Lung (tissue), 12 donors: ENCODE measurements around the gene ZNF362. TPM values are rescaled to one million over a fixed set of nuclear protein-coding genes. Genes with fewer than 3 reads are reported as not detected.

Experiments
- ATAC-seq: fragments of 200-7000 bp; cut with Tn5 transposase; one replicate; pipeline ENCODE4 v1.9.1; 2020; ENCODE audit warnings: moderate number of reproducible peaks; ENCODE audit not compliant: insufficient read depth, low FRiP score
- DNase-seq, 3 donors: peaks; one replicate each; pipeline ENCODE4 v3.0.0-alpha.2; 2013 to 2017
- H3K27ac ChIP-seq, 2 donors: one replicate each; pipeline ENCODE4 v1.5.1; 2013; ENCODE audit warnings: mild to moderate bottlenecking in 2 of 2, moderate library complexity in 2 of 2, control low read depth in 1 of 2, inconsistent platforms in 1 of 2, low read depth in 1 of 2, low read length in 1 of 2
- H3K27me3 ChIP-seq, 3 donors: one replicate each; pipeline ENCODE4 v1.5.1; 2013; ENCODE audit warnings: low read length in 2 of 3; ENCODE audit not compliant: control insufficient read depth in 3 of 3, insufficient read depth in 3 of 3
- H3K36me3 ChIP-seq, 4 donors: one replicate each; pipeline ENCODE4 v1.5.1; 2013; ENCODE audit warnings: low read length in 4 of 4, mild to moderate bottlenecking in 1 of 4, moderate library complexity in 1 of 4; ENCODE audit not compliant: control insufficient read depth in 4 of 4, insufficient read depth in 4 of 4
- H3K4me1 ChIP-seq, 5 donors: one replicate each; pipeline ENCODE4 v1.5.1; 2013; ENCODE audit warnings: low read length in 5 of 5, mild to moderate bottlenecking in 2 of 5, moderate library complexity in 1 of 5; ENCODE audit not compliant: control insufficient read depth in 5 of 5, insufficient read depth in 5 of 5
- H3K4me3 ChIP-seq: one replicate; pipeline ENCODE4 v1.5.1; 2013; ENCODE audit warnings: mild to moderate bottlenecking, control low read depth, moderate library complexity
- H3K9ac ChIP-seq, 2 donors: one replicate each; pipeline ENCODE4 v1.5.1; 2013; ENCODE audit warnings: low read length in 2 of 2, control low read depth in 1 of 2; ENCODE audit not compliant: insufficient read depth in 1 of 2
- H3K9me3 ChIP-seq, 4 donors: one replicate each; pipeline ENCODE4 v1.5.1; 2013; ENCODE audit warnings: low read length in 3 of 4, mild to moderate bottlenecking in 1 of 4, moderate library complexity in 1 of 4; ENCODE audit not compliant: control insufficient read depth in 4 of 4, insufficient read depth in 3 of 4
- CTCF ChIP-seq: IDR thresholded peaks from 2 replicates; pipeline ENCODE4 v1.5.1; 2012; ENCODE audit warnings: mild to moderate bottlenecking; ENCODE audit errors: control extremely low read depth, extremely low read depth
- WGBS, 2 donors: extraction: QIAGEN DNeasy Blood & Tissue Kit; methylation state at CpG; one replicate each; pipeline ENCODE4 v1.1.7; 2013; 5-methylcytosine and 5-hydroxymethylcytosine counted together
- polyA plus RNA-seq, 2 donors: library from polyadenylated mRNA; stranded (reverse); fragments of 200-250 nt; gene quantifications; one replicate each; pipeline ENCODE4 v1.2.1, GENCODE V29; 2013
- total RNA-seq, 2 donors: library from RNA; depleted of rRNA in 1 of 2; stranded (reverse); fragments of >200 nt in 1 of 2; gene quantifications; one replicate each; pipeline ENCODE4 v1.2.1, GENCODE V29; 2014 to 2021
- donor health status: control.
- donor health status: control.
- donor health status: Bipolar disorder and iron deficiency.
- donor health status: healthy.
- donor health status: DM: yes; HTN: yes; CAD: no.

The ZNF362 gene
- total and polyA plus RNA-seq, 4 donors = 10.2 to 35.0 (median 16.5) TPM

- Histone ChIP-seq H3K4me3 (no peak overlapping the region), H3K36me3 (peaks cover 0 to 1% (median 0%) of the 10 kb centered on the region in 4 donors), H3K27ac (no peak overlapping the region), H3K9ac (no peak overlapping the region), H3K9me3 (no peaks in the 10 kb centered on the region), H3K27me3 (peaks cover 0 to 3% (median 0%) of the 10 kb centered on the region in 3 donors), H3K4me1 (peaks cover 0 to 6% (median 4%) of the 10 kb centered on the region in 5 donors)
- TF ChIP-seq CTCF = no peak
- DNase-seq = no peak
- no peak for ATAC-seq
- 90 to 91% methylated on average over 7 of the region's 7 CpGs for WGBS, 2 donors
Observed at GRCh38 chr1:33311706-33312412, 55.6 kb downstream of the ZNF362 start.

- peak in 1 of 3 donors; percentile 17 for DNase-seq
- Histone ChIP-seq H3K4me1 (peaks cover 0 to 6% (median 0%) of the 10 kb centered on the region in 5 donors), H3K27ac (no peak overlapping the region), H3K4me3 (no peak overlapping the region), H3K36me3 (peaks cover 0 to 1% (median 0%) of the 10 kb centered on the region in 4 donors), H3K27me3 (peaks cover 0 to 3% (median 0%) of the 10 kb centered on the region in 3 donors), H3K9ac (no peak overlapping the region), H3K9me3 (no peaks in the 10 kb centered on the region)
- no peak for TF ChIP-seq CTCF
- ATAC-seq = no peak
- 61 to 73% methylated on average over 5 of the region's 5 CpGs for WGBS, 2 donors
Observed at GRCh38 chr1:33312413-33312749, 56.1 kb downstream of the ZNF362 start.

- ATAC-seq = no peak
- Histone ChIP-seq H3K4me3 (no peak overlapping the region), H3K27me3 (peaks cover 0 to 3% (median 0%) of the 10 kb centered on the region in 3 donors), H3K9ac (no peak overlapping the region), H3K9me3 (no peaks in the 10 kb centered on the region), H3K36me3 (peaks cover 0 to 1% (median 0%) of the 10 kb centered on the region in 4 donors), H3K27ac (no peak overlapping the region), H3K4me1 (peaks cover 0 to 6% (median 0%) of the 10 kb centered on the region in 5 donors)
- no peak for DNase-seq
- 92 to 93% methylated on average over 9 of the region's 9 CpGs for WGBS, 2 donors
- TF ChIP-seq CTCF = no peak
Observed at GRCh38 chr1:33314416-33314815, 58.1 kb downstream of the ZNF362 start.
